Thyroid gland (tissue), 4 donors: Measurements from ENCODE around the gene KCNH1.

Source experiments
- POLR2A ChIP-seq, 2 donors: fragments of 450-650 bp; IDR thresholded peaks; one replicate each; pipeline ENCODE4 v1.6.1; 2017; ENCODE audit warnings: antibody characterized with exemption in 2 of 2, mild to moderate bottlenecking in 2 of 2, moderate library complexity in 1 of 2
- TF ChIP-seq, protein P1 (sequence below), 6 experiments: fragments of 200-600 bp in 3 of 6; fragments of 450-650 bp in 3 of 6; sonication (generic) in 3 of 6; IDR thresholded peaks; one replicate each; pipeline ENCODE4 v1.5.1; 2016 to 2019; ENCODE audit warnings: antibody characterized with exemption in 6 of 6, mild to moderate bottlenecking in 2 of 6, inconsistent platforms in 1 of 6, moderate library complexity in 1 of 6

DNA sequence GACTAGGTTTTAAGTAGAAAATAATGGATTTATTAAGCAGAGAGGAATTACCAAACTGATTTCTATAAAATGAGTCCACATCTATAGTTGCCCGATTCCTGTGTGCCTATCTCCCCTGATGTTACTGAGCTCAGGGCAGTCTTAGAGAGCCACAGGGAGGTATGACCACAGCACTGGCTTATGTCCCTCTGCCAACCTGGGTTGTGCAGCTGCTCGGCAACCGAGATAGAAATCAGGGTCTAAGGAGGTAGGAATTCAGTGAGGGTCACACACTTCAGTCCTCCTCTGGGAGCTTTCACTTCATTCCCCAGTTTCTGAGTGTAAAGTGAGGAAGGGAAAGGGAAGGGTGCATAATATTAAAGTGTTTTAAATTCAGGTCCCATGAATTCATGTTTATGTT lies 386.8 kb downstream of the KCNH1 start:
- TF ChIP-seq POLR2A (IDR thresholded peaks at IDR 0.05): no peak
- TF ChIP-seq, protein P1, sequence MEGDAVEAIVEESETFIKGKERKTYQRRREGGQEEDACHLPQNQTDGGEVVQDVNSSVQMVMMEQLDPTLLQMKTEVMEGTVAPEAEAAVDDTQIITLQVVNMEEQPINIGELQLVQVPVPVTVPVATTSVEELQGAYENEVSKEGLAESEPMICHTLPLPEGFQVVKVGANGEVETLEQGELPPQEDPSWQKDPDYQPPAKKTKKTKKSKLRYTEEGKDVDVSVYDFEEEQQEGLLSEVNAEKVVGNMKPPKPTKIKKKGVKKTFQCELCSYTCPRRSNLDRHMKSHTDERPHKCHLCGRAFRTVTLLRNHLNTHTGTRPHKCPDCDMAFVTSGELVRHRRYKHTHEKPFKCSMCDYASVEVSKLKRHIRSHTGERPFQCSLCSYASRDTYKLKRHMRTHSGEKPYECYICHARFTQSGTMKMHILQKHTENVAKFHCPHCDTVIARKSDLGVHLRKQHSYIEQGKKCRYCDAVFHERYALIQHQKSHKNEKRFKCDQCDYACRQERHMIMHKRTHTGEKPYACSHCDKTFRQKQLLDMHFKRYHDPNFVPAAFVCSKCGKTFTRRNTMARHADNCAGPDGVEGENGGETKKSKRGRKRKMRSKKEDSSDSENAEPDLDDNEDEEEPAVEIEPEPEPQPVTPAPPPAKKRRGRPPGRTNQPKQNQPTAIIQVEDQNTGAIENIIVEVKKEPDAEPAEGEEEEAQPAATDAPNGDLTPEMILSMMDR (IDR thresholded peaks at IDR 0.05): no peak
